CD14-positive monocyte (primary cell): ENCODE data around the gene JPH2. TPM values are rescaled to one million over a fixed set of nuclear protein-coding genes. Genes with fewer than 3 reads are reported as not detected.

Experiments
- DNase-seq, 3 donors: peaks; one replicate each; pipeline ENCODE4 v3.0.0-alpha.2; 2011 to 2022
- H2AFZ ChIP-seq: 2 replicates; pipeline ENCODE4 v1.6.0; 2012; ENCODE audit warnings: mild to moderate bottlenecking, low read depth, low read length, inconsistent platforms; ENCODE audit not compliant: insufficient read depth, poor library complexity, severe bottlenecking
- H3K27ac ChIP-seq, 2 donors: 1 replicate in 1 of 2; 2 replicates in 1 of 2; pipeline ENCODE4 v1.5.1; 2012 to 2013; ENCODE audit warnings: low read length in 2 of 2, control low read depth in 1 of 2, inconsistent platforms in 1 of 2, low read depth in 1 of 2, mild to moderate bottlenecking in 1 of 2
- H3K27me3 ChIP-seq, 2 donors: one replicate each; pipeline versions ENCODE4 v1.6.0 to v1.6.1; 2011 to 2013; ENCODE audit warnings: low read length in 2 of 2; ENCODE audit not compliant: control insufficient read depth in 2 of 2, insufficient read depth in 2 of 2
- H3K36me3 ChIP-seq, 2 donors: replicated peaks in 1 of 2; 1 replicate in 1 of 2; 2 replicates in 1 of 2; pipeline versions ENCODE4 v1.5.1 to v1.6.1; 2012 to 2013; ENCODE audit warnings: low read length in 2 of 2, control low read depth in 1 of 2, inconsistent platforms in 1 of 2, mild to moderate bottlenecking in 1 of 2; ENCODE audit not compliant: insufficient read depth in 2 of 2, control insufficient read depth in 1 of 2
- H3K4me1 ChIP-seq, 2 donors: 1 replicate in 1 of 2; 2 replicates in 1 of 2; pipeline versions ENCODE4 v1.5.1 to v1.6.1; 2012 to 2013; ENCODE audit warnings: low read length in 2 of 2, control low read depth in 1 of 2, inconsistent platforms in 1 of 2, mild to moderate bottlenecking in 1 of 2, moderate library complexity in 1 of 2; ENCODE audit not compliant: insufficient read depth in 2 of 2, control insufficient read depth in 1 of 2
- H3K4me2 ChIP-seq: replicated peaks from 2 replicates; pipeline ENCODE3; 2012; ENCODE audit warnings: low read length, moderate library complexity, mild to moderate bottlenecking; ENCODE audit not compliant: poor library complexity, severe bottlenecking; ENCODE audit errors: extremely low read depth
- H3K4me3 ChIP-seq, 3 experiments: fragments of 200-600 bp in 1 of 3; sonication (generic) in 1 of 3; replicated peaks in 1 of 3; 1 replicate in 2 of 3; 2 replicates in 1 of 3; pipeline ENCODE4 v1.5.1; 2011 to 2013; ENCODE audit warnings: low read length in 3 of 3, mild to moderate bottlenecking in 3 of 3, control low read depth in 2 of 3, low read depth in 2 of 3, inconsistent platforms in 1 of 3, moderate library complexity in 1 of 3
- H3K79me2 ChIP-seq: 2 replicates; pipeline ENCODE4 v1.6.0; 2012; ENCODE audit warnings: mild to moderate bottlenecking, control low read depth, inconsistent platforms, low read length, moderate library complexity; ENCODE audit not compliant: insufficient read depth
- H3K9ac ChIP-seq: 2 replicates; pipeline ENCODE4 v1.6.0; 2017; ENCODE audit warnings: low read length, mild to moderate bottlenecking; ENCODE audit not compliant: insufficient read depth, poor library complexity, severe bottlenecking
- H3K9me3 ChIP-seq, 2 donors: replicated peaks in 1 of 2; 1 replicate in 1 of 2; 2 replicates in 1 of 2; pipeline versions ENCODE4 v1.5.1 to v1.6.1; 2012 to 2013; ENCODE audit warnings: low read length in 2 of 2, control low read depth in 1 of 2; ENCODE audit not compliant: control insufficient read depth in 1 of 2, insufficient read depth in 1 of 2
- H4K20me1 ChIP-seq: 2 replicates; pipeline ENCODE4 v1.6.0; 2012; ENCODE audit warnings: mild to moderate bottlenecking, low read length, control low read depth, moderate library complexity; ENCODE audit not compliant: insufficient read depth
- H3K27ac Mint-ChIP-seq, 7 donors: one replicate each; pipeline ENCODE4 v1.8.0; 2020; ENCODE audit warnings: mild to moderate bottlenecking in 7 of 7, mixed read lengths in 7 of 7, moderate library complexity in 6 of 7, inconsistent platforms in 2 of 7
- H3K27me3 Mint-ChIP-seq, 3 donors: one replicate each; pipeline ENCODE4 v1.8.0; 2021 to 2022; ENCODE audit warnings: low read depth in 3 of 3, mild to moderate bottlenecking in 3 of 3, mixed read lengths in 3 of 3, moderate library complexity in 3 of 3, inconsistent platforms in 1 of 3
- H3K36me3 Mint-ChIP-seq, 2 donors: one replicate each; pipeline ENCODE4 v1.8.0; 2020; ENCODE audit warnings: mixed read lengths in 2 of 2, inconsistent platforms in 1 of 2, mild to moderate bottlenecking in 1 of 2
- H3K4me1 Mint-ChIP-seq: one replicate; pipeline ENCODE4 v1.8.0; 2020; ENCODE audit warnings: mild to moderate bottlenecking, mixed read lengths
- H3K4me3 Mint-ChIP-seq, 2 donors: one replicate each; pipeline ENCODE4 v1.8.0; 2020; ENCODE audit warnings: mild to moderate bottlenecking in 2 of 2, mixed read lengths in 2 of 2, moderate library complexity in 1 of 2
- H3K9me3 Mint-ChIP-seq, 7 donors: one replicate each; pipeline ENCODE4 v1.8.0; 2020 to 2022; ENCODE audit warnings: mixed read lengths in 7 of 7, mild to moderate bottlenecking in 6 of 7, moderate library complexity in 6 of 7, inconsistent platforms in 2 of 7
- CTCF ChIP-seq: fragments of 200-600 bp; IDR thresholded peaks from one replicate; pipeline ENCODE4 v1.8.0; 2022; ENCODE audit warnings: antibody characterized with exemption, mild to moderate bottlenecking
- WGBS: methylation state at CpG from one replicate; pipeline ENCODE4 v1.1.5; 2013; ENCODE audit warnings: missing lambda C conversion rate; ENCODE audit not compliant: insufficient coverage; 5-methylcytosine and 5-hydroxymethylcytosine counted together
- intact Hi-C, 2 donors: fragments of 100-400 bp; cut with micrococcal nuclease; formaldehyde crosslinking; loops; one replicate each; pipeline versions ENCODE4 v1.15.0 to v1.15.1; 2023
- polyA plus RNA-seq, 3 donors: library from polyadenylated mRNA; depleted of rRNA in 1 of 3; unstranded in 2 of 3; stranded (reverse) in 1 of 3; fragments of 300-500 nt in 2 of 3; fragments of >200 nt in 1 of 3; fragmentation: Illumina TruSeq in 2 of 3; gene quantifications; 1 replicate in 2 of 3; 2 replicates in 1 of 3; pipeline ENCODE4 v1.2.3, GENCODE V29; 2012 to 2021

JPH2 gene
- polyA plus RNA-seq, 3 donors, result not detected

DNA sequence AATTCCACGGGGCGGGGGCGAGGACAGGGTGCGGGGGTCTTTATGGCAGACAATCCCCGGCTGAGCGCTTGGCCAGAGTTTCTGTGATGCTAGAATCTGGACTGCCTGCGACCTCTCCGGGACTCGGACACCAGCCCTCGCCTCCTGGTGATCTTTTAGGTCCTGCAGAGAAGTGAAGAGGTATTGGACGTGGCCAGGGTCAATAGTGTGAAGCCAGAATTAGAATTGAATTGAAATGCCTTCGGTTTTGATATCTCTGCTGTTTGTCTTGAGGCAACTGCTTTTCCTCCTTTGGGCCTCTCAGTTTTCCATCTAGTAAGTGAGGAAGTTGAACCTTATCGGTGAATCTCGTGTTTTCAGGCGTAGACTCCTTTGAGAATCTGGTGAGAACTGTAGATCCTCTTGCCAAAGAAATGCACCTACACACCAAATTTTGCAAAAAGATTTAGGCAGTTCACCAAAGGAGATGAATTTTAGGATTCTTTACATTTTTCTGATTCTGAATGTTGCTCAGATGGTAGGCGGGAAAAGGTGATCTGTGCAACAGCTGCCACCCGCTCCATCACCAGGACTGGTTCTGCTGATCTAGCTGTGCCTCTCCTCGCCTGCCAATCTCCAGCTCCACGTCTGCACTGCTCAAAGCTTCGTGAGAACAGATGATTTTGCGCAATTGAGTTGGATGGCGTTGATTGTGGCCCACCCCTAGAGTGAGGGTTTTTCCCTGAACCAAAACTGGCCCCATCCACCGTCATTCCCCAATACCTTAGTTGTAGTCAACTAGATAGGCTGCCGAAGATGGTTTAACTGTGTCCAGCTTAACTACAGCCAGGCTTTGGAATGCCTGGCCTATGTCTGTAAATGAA, 24.4 kb upstream of the JPH2 start:
- peak overlapping the region; percentile 76 for H2AFZ ChIP-seq
- Mint-ChIP-seq H3K4me1 (peaks cover 51% of the 10 kb centered on the region), H3K27ac (peak overlapping the region; percentile 96 to 99 (median 97)), H3K4me3 (peak overlapping the region; percentile 95 to 100), H3K9me3 (peaks cover 0 to 2% (median 0%) of the 10 kb centered on the region in 7 donors), H3K36me3 (peaks cover 6% of the 10 kb centered on the region in 2 donors), H3K27me3 (peaks cover 0 to 2% (median 0%) of the 10 kb centered on the region in 3 donors)
- peaks cover 0 to 3% of the 10 kb centered on the region in 2 donors for H3K36me3 ChIP-seq
- no peak for TF ChIP-seq CTCF
- 1% methylated on average over 14 of the region's 24 CpGs for WGBS
- peak overlapping the region; percentile 82 for H3K4me2 ChIP-seq
- H4K20me1 ChIP-seq, result peaks cover 38% of the 10 kb centered on the region
- intact Hi-C loops, result loop anchor here (2.0 to 10.0 kb wide), 5 partner anchors 99 to 754 kb away; partner anchors contain the start of genes SRSF6 (in 2 of the 2), FITM2 (in 1 of the 2) and IFT52 (in 1 of the 2)
- H3K27me3 ChIP-seq, result no peaks in the 10 kb centered on the region
- peak overlapping the region; percentile 45 to 90 (median 80) for H3K4me3 ChIP-seq
- H3K4me1 ChIP-seq, result peaks cover 31 to 34% of the 10 kb centered on the region in 2 donors
- no peaks in the 10 kb centered on the region for H3K9me3 ChIP-seq
- DNase-seq, result peak; percentile 12 to 64 (median 47)
- H3K79me2 ChIP-seq, result peaks cover 42% of the 10 kb centered on the region
- H3K27ac ChIP-seq, result peak overlapping the region; percentile 63 to 88
- H3K9ac ChIP-seq, result peak overlapping the region; percentile 62

DNA sequence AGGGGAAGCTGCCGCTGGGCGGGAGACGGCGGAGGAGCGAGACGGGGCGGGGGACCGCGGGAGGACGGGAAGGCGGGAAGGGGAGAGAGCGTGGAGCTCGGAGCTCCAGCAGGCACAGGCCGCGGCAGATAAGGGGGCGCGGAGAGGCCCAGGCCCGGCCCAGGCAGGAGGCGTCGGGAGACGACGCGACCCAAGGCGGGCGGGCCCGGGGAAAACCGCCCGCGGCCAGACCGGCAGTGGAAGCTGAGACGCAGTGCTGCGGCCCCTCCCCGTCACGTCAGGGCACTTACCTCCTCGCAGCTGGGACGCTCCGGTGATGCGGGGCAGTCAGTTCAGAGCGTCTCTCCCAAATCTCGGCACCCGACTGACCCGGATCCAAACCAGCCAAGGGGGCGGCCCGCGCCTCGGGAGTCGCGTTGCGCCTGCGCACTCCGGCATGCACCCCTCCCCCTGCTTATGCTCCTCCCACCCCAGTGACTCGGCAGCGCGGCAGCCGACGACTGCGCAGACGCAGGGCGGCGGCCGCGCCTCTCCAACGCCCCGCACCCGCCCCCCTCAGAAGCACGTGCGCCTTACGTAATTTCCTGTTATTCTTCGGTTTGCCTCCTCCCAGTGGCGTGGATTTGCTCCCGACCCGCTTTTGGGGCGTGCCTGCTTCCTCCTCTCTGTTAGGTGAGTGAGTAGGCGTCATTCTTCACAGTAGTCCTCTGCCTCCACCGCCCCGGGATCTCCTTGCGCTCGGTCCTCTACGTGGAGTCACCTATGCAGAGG, 23.6 kb upstream of the JPH2 start, which contains the start of gene OSER1:
Gene OSER1, minus strand, starts transcription at position 366 of the 771 bp plus-strand sequence. CDS start 3,814 bp downstream, outside the sequence.
- peaks cover 0 to 2% (median 0%) of the 10 kb centered on the region in 3 donors for H3K27me3 Mint-ChIP-seq
- peaks cover 0 to 2% (median 0%) of the 10 kb centered on the region in 7 donors for H3K9me3 Mint-ChIP-seq
- no peak for TF ChIP-seq CTCF
- Histone ChIP-seq H3K27ac (peak within 1 kb of the TSS; percentile 85 to 93), H3K4me1 (peaks cover 31 to 34% of the 10 kb centered on the region in 2 donors), H3K36me3 (peaks cover 3 to 11% of the 10 kb centered on the region in 2 donors), H2AFZ (peak within 1 kb of the TSS; percentile 77), H4K20me1 (peaks cover 46% of the 10 kb centered on the region), H3K27me3 (no peaks in the 10 kb centered on the region), H3K4me3 (peak within 1 kb of the TSS; percentile 80 to 90 (median 86)), H3K9me3 (no peaks in the 10 kb centered on the region), H3K79me2 (peaks cover 50% of the 10 kb centered on the region), H3K9ac (peak within 1 kb of the TSS; percentile 95), H3K4me2 (peak within 1 kb of the TSS; percentile 82)
- DNase-seq, result peak; percentile 96 to 98 (median 97)
- WGBS, result under 1% methylated on average over 74 of the region's 79 CpGs
- H3K27ac Mint-ChIP-seq, result peak within 1 kb of the TSS; percentile 96 to 99 (median 98)
- peaks cover 11 to 14% of the 10 kb centered on the region in 2 donors for H3K36me3 Mint-ChIP-seq
- peaks cover 48% of the 10 kb centered on the region for H3K4me1 Mint-ChIP-seq
- intact Hi-C loops, result loop anchor here (2.0 to 10.0 kb wide), 5 partner anchors 100 to 753 kb away; partner anchors contain the start of genes SRSF6 (in 2 of the 2), FITM2 (in 1 of the 2) and IFT52 (in 1 of the 2)
- H3K4me3 Mint-ChIP-seq, result peak within 1 kb of the TSS; percentile 99 to 100
